Activated CD4-positive, CD25-positive, alpha-beta regulatory T cell treated with anti-CD3 and anti-CD28 coated beads, Interleukin-2, amount 50 U/mL, for 16 hours (primary cell): ENCODE results near the gene LRRFIP2.
"Not testable (repeated sequence)": the region's sequence is repeated elsewhere in the genome, so short reads cannot be mapped to it uniquely, and the experiment has no call there.

Experiments used
- DNase-seq: peaks from one replicate; pipeline ENCODE4 v3.0.0-alpha.2; 2020; ENCODE audit warnings: low read depth, low spot score

The LRRFIP2 gene

DNA sequence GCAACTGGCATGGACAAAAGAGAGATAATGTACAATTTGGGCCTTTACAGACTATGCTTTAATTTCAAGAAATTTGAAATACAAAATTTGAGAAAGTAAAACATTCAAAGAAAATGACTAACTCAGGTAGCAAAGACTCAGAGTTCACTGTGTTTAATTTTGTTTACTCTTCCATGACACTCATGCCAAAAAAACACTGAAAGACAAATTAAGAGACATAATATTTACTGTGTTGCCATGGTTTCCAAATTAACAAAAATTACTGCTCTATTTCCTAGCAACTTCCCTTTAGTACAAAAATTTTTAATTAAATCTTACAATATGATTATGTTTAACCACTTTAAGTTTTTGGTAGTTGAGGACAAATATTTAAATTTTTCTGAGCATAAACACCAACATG lies 29.6 kb downstream of the LRRFIP2 start:
- no peak for DNase-seq

DNA sequence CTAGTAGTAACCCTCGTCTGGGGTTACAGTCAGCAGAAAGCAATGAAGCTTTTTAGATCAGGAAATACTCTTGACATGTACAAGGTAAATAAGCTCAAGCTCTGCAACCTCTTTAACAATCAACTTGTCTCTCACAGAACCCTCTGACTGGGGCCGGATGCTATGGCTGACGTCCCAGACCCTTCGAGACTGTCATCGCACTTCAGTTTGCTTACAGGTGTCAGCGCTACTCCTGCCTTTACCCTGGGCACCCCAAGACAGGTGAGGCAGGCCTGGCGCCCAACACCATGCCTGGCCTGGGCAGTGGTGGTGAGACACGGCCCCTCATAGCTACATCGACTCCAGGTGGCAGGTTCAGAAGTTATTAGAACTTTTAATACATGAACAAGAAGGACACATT lies 30.6 kb downstream of the LRRFIP2 start:
- DNase-seq, result no peak

- DNase-seq, result no peak
These were observed 32.7 kb downstream of the LRRFIP2 start for GRCh38 chr3:37141676-37142075.

DNA sequence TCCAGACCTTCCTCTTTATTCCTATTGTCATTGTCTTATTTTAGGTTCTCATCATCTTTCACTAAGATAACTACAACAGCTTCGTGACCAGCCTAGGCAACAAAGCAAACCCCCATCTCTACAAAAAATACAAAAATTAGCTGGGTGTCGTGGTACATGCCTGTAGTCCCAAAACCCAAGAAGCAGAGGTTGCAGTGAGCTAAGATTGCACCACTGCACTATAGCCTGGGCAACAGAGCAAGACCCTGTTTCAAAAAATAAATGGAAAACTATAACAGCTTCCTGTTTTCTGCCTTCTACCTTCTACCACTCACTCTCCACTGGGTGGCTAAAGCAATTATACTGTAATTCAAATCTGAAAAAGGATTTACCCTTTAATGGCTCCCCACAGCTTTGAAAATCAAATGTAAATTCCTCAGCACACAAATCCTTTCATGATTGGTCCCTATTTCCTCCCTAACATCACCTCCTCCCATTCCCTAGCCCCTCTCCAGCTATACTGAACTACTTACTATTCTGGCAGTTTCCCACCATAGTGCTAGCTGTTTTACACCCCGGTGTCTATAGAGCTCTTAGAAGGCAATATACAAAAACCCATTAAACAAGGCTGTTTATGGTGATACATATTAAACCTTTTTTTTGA lies 33.4 kb downstream of the LRRFIP2 start:
- no peak for DNase-seq

- DNase-seq, result no peak
These were observed 34.8 kb downstream of the LRRFIP2 start for GRCh38 chr3:37139567-37140052.

DNA sequence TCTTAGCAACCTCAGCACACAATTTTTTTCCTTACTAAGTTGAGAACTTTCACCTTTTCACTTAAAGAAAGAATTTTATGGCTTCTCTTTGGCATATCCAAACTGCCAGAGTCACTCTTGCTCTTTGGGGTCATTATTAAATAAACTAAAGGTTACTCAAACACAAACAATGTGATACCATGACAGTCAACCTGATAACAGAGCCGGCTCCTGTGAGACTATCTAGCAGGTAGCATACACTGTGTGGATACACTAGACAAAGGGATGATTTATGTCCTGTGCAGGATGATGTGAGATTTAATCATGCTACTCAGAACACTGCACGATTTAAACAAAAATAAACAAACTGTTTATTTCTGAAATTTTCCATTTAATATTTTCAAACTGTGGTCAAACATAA lies 35.6 kb downstream of the LRRFIP2 start:
- DNase-seq, result no peak

- DNase-seq, result no peak
These were observed 36.9 kb downstream of the LRRFIP2 start for GRCh38 chr3:37137516-37137915.

- no peak for DNase-seq
These were observed 38.3 kb downstream of the LRRFIP2 start for GRCh38 chr3:37136067-37136466.

DNA sequence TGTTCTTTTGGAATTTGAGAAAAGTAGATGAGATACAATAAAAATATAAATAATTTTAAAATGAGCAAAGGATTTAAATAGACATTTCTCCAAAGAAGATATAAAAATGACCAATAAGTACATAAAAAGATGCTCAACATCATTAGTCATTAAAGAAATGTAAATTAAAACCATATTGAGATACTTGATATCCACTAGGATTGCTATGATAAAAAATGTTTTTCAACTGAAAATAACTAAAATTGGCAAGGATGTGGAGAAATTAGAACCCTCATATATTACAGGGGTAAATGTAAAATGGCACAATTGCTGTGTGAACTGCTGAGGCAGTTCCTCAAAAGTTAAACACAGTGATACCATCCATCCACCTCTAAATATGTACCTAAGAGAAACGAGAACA lies 38.8 kb downstream of the LRRFIP2 start:
- DNase-seq, result no peak

- no peak for DNase-seq
These were observed 42.0 kb downstream of the LRRFIP2 start for GRCh38 chr3:37132334-37132733.

- DNase-seq, result no peak
These were observed 42.6 kb downstream of the LRRFIP2 start for GRCh38 chr3:37131860-37132144.

DNA sequence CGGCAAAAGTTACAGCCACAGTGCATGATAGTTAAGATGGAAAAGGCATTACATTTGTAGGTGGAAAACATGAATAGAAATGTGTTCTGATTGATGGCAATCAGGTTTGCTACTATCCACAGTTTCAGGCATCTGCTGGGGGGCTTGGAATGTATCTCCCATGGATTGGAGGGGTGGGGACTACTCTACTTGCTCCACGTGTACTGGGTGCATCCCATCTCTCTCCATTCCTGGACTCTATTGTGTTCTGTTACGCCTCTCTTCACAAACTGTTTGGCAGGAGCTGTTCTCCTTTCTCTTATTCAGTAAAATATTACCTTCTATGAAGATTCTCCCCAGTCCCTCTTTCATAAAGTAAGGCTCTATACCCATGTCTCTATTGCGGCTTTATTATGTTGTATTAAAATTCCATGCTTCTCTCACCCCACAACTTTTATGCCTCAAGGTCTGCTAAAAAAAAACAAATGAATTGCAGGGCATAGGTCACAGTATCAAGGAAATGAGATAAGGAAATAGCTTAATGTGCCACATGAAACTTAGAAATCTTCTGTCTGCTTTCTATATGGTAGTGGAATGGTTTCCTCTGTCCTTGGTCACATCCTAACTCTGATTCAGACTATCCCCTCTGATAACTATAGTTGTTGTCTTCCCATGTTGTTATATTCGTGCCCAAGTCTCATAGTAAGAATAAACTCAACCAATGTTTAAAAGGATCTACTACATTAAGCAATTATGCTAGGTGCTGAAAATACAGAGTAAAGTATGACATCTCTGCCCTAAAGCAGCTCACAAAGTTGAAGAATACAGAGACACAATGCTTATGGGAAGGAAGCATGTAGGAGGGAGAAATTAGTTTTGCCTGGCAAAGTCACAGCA lies 43.2 kb downstream of the LRRFIP2 start:
- no peak for DNase-seq

- no peak for DNase-seq
These were observed 43.9 kb downstream of the LRRFIP2 start for GRCh38 chr3:37130448-37130847.

GRCh38 chr3:37129871-37130270 lies 44.5 kb downstream of the LRRFIP2 start:
- DNase-seq, result no peak

- DNase-seq, result no peak
These were observed 47.0 kb downstream of the LRRFIP2 start for GRCh38 chr3:37127340-37127739.

DNA sequence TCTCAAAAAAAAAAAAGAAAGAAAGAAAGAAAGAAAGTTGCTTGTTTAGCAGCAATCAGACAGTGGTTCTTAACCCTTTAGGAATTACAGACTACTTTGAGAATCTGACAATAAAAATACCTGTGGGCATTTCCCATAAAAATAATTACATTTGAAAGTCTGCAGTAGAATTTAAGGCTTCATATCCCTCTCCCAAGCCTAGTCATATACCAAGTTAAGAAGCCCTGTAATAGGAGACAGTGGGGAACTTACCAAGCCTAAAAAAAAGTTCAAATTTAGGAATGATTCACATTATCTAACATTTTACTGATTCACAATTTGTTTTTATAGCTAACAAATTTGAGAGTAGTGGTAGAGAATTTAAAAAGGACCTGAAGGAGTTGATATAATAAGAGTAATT lies 47.5 kb downstream of the LRRFIP2 start:
- no peak for DNase-seq

DNA sequence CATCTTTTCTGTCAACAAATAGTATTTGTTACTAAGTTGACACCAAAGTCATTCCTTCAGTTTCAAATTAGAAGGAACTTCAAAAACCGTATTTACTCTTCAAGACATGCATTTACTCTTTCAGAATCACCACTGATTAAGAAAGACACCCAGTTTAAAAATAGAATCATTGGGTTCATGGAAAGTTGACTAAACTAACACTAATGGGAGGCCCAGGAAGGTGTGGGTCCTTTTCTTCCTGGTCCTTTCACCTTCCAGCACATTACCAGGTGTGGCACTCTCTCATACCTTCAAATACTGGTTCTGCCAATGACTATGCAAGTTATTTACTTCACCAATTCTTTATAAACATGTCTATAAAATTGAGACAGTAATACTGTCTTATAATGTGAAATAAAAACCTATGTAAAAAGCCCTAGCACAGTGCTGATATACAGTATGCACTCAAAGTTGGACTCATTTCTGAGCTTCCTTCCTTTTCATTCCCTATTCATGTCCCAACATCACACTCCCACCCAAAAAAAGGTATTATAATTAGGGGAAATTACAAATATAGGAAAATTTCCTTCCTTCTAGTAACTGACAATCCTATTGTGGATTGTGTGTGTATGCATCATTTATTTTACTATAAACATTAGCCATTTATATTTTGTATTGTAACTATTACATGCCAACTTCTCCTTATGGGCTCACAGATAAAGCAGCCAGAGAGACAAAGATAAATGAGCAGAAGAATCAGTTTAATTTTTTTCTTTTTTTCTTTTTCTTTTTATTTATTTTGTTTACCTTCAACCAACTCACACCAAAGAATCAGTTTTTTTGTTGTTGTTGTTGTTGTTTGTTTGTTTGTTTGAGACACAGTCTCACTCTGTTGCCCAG lies 48.9 kb downstream of the LRRFIP2 start:
- DNase-seq, result no peak

DNA sequence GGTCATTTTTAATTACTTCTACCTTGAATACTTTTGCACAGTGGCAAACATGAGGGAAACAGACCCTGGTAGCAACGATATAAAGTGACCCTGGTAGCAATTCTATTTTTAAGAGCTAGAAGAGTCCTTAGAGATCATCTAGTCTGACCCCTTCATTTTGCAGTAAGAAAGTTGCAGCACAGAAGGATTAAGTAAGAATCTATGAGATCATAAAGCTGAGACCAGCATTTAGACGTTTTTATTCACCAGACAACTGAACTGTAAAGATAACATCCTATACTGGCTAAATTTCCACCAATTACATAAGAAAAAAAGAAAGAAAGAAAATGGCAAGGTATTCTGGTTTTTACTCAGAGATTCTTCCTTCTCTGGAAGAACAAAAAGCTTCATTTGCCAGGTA lies 49.9 kb downstream of the LRRFIP2 start:
- no peak for DNase-seq

DNA sequence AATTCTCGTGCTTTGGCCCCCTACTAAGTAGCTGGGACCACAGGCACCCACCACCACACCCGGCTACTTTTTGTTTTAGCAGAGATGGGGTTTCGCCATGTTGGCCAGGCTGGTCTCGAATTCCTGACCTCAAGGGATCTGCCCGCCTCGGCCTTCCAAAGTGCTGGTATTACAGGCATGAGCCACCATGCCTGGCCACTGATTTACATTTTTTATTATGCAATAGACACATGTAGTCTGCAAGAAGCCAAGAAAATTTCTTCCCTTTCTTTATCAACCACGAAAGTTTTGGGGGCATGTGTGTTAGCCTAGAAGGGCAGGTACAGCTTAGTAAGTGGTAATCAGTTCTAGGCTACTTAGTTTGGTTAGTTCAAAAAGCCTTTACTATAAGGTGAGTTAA lies 51.1 kb downstream of the LRRFIP2 start:
- DNase-seq, result no peak

DNA sequence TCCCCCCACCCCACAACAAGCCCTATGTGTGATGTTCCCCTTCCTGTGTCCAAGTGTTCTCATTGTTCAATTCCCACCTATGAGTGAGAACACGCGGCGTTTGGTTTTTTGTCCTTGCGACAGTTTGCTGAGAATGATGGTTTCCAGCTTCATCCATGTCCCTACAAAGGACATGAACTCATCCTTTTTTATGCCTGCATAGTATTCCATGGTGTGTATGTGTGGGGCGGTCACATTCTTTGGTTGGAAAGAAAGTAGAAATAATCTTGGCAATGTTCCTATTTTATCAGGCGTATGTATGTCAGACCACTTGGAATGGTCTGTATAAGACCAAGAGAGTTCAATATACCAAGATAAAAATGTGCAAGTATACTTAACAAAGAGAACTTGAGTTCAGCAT lies 52.3 kb downstream of the LRRFIP2 start:
- DNase-seq, result not testable (repeated sequence)

DNA sequence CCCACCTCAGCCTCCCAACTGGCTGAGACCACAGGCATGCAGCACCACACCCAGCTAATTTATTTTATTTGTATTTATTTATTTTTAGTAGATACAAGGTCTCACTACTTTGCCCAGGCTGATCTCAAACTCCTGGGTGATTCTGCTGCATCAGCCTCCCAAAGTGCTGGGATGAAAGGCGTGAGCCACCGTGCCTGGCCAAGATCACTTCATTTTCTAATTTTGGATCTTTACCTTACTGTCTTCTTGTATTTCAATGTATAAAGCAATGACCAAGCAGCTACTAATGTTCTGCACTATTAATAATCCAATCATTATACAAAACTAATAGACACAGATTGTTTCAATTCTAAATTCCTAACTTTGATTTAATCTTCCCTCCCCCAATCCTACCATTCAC lies 56.2 kb downstream of the LRRFIP2 start:
- DNase-seq, result no peak

GRCh38 chr3:37117548-37117947 lies 56.8 kb downstream of the LRRFIP2 start:
- no peak for DNase-seq
